GM12891 (cell line): ENCODE data around the gene TPCN2.
A peak's percentile ranks its signal among the peaks of the same experiment; 100 is the strongest.

Experiments used
- PAX5 ChIP-seq: IDR thresholded peaks from 2 replicates; pipeline ENCODE4 v1.6.1; 2011; ENCODE audit warnings: low read length, moderate library complexity, mild to moderate bottlenecking; ENCODE audit not compliant: insufficient read depth, severe bottlenecking
- POLR2A ChIP-seq: IDR thresholded peaks from 2 replicates; pipeline ENCODE4 v1.6.1; 2011; ENCODE audit warnings: low read depth, low read length, control low read depth
- POLR2AphosphoS5 ChIP-seq: IDR thresholded peaks from 2 replicates; pipeline ENCODE4 v1.6.1; 2011; ENCODE audit warnings: low read depth, low read length, control low read depth
- SPI1 ChIP-seq: IDR thresholded peaks from 2 replicates; pipeline ENCODE4 v1.6.1; 2011; ENCODE audit warnings: low read depth, low read length, control low read depth
- TAF1 ChIP-seq: IDR thresholded peaks from 2 replicates; pipeline ENCODE4 v1.6.1; 2011; ENCODE audit warnings: low read depth, low read length, control low read depth

DNA sequence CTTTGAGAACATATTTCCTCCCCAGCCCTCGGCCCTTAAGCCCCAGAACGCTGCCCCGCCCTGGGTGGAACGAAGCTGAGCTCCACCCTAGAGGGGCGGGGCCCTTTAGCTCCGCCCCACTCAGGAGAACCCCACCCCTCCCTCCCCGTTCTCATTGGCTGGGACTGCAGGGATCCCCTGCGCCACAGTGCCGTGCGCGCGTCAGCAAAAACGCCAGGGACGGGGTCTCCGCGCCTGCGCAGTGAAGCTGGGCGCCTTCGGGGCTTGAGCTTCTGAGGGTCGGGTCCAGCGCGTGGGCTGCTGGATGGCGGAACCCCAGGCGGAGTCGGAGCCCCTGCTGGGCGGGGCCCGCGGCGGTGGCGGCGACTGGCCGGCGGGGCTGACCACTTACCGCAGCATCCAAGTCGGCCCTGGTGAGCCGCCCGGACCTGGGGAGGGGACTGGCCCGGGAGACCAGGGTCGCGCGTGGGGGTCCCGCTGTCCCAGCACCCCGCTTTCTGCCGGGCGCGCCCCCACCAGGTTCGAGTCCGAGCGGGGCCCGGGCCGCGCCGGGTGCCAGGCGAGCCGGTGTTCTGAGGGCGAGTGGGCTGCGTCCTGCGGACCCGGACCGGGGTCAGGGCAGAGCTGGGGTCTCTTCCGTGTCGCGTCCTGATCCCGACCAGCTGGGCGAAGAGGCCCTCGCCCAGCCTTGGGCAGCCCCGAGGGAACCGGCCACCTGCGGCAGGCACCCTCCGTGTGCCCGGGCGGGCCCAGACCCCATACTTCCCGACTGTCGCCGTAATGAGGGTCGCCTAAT is at the start of gene TPCN2:
- TF ChIP-seq POLR2A (peak; percentile 55; the same call in 1 of the 2 replicates), TAF1 (peak; percentile 25; the same call in 1 of the 2 replicates), PAX5 (no peak), POLR2AphosphoS5 (no peak; the same call in 1 of the 2 replicates), SPI1 (no peak)
